Skeletal muscle tissue (tissue), 4 donors: ENCODE measurements around the gene TC2N. TPM values are rescaled to one million over a fixed set of nuclear protein-coding genes. Genes with fewer than 3 reads are reported as not detected.
"Not testable (repeated sequence)": the region's sequence is repeated elsewhere in the genome, so short reads cannot be mapped to it uniquely, and the experiment has no call there.

Experiments
- H3K27ac ChIP-seq: one replicate; pipeline ENCODE4 v1.7.0; 2013; ENCODE audit warnings: mild to moderate bottlenecking, low read depth, low read length, inconsistent platforms
- H3K27me3 ChIP-seq, 3 donors: one replicate each; pipeline ENCODE4 v1.7.0; 2013; ENCODE audit warnings: low read length in 3 of 3; ENCODE audit not compliant: control insufficient read depth in 3 of 3, insufficient read depth in 3 of 3
- H3K36me3 ChIP-seq, 3 donors: one replicate each; pipeline ENCODE4 v1.7.0; 2013; ENCODE audit warnings: low read length in 3 of 3; ENCODE audit not compliant: control insufficient read depth in 3 of 3, insufficient read depth in 3 of 3
- H3K4me1 ChIP-seq, 3 donors: one replicate each; pipeline ENCODE4 v1.7.0; 2013; ENCODE audit warnings: low read length in 3 of 3, mild to moderate bottlenecking in 3 of 3; ENCODE audit not compliant: control insufficient read depth in 3 of 3, insufficient read depth in 3 of 3
- H3K4me3 ChIP-seq, 3 donors: one replicate each; pipeline ENCODE4 v1.7.0; 2013; ENCODE audit warnings: low read length in 3 of 3
- H3K9ac ChIP-seq, 3 donors: one replicate each; pipeline ENCODE4 v1.7.0; 2013; ENCODE audit warnings: low read length in 3 of 3, mild to moderate bottlenecking in 3 of 3, moderate library complexity in 2 of 3, low read depth in 1 of 3
- H3K9me3 ChIP-seq, 3 donors: one replicate each; pipeline ENCODE4 v1.7.0; 2013; ENCODE audit warnings: low read length in 3 of 3; ENCODE audit not compliant: control insufficient read depth in 3 of 3
- total RNA-seq: library from RNA; depleted of rRNA; stranded (reverse); fragments of >200 nt; gene quantifications from one replicate; pipeline ENCODE4 v1.2.3, GENCODE V29; 2014
- donor health status: Osteomylitis.

The TC2N gene
- total RNA-seq, 1 donor from 2014 or later: 5.7 TPM

DNA sequence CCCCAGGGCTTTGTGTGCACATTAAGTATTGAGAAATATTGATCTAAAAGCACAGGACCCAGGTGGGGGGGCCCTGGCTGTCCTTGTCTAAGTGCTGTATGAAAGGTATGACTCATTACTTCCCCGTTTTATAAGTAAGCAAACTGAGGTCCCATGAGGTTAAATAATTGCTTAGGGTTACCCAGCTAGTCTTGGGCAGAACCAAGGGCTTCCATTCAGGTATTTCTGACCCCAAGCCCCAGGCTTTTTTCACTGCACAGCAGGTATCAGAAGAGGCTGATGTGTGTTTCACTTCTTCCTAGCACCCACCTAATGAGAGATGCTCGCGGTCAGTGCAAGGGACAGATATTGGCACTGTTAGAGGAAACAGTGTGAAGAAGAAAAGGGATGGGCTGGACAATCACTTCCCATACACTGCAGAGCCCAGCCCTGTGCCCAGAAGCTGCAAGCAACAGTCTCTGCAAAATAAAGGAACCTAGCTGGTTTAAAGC is 4.7 kb upstream of the TC2N start:
- H3K27me3 ChIP-seq: no peaks in the 10 kb centered on the region
- peaks cover 0 to 5% (median 0%) of the 10 kb centered on the region in 3 donors for H3K36me3 ChIP-seq
- no peak overlapping the region for H3K4me3 ChIP-seq
- peaks cover 23 to 27% (median 23%) of the 10 kb centered on the region in 3 donors for H3K4me1 ChIP-seq
- peak overlapping the region; percentile 14 for H3K27ac ChIP-seq
- H3K9ac ChIP-seq: no peak overlapping the region
- no peaks in the 10 kb centered on the region for H3K9me3 ChIP-seq

DNA sequence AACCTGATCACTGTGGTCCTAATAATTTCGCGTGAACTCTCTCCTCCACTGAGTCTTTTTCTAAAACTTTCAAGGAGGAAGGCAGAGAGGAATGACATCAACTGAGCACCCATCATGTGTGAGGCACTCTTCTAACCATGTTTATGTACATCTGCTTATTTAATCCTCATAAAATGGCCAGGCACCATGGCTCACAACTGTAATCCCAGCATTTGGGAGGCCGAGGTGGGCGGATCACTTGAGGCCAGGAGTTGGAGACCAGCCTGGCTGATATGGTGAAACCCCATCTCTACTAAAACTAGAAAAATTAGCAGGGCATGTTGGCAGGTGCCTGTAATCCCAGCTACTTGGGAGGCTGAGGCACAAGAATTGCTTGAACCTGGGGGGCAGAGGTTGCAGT is 4.1 kb upstream of the TC2N start:
- not testable (repeated sequence) for H3K9me3 ChIP-seq, H3K27me3 ChIP-seq, H3K36me3 ChIP-seq, H3K9ac ChIP-seq, H3K4me3 ChIP-seq
- peaks cover 23 to 27% (median 23%) of the 10 kb centered on the region in 3 donors for H3K4me1 ChIP-seq
- peak overlapping the region; percentile 14 for H3K27ac ChIP-seq

GRCh38 chr14:91870890-91871289 is 3.6 kb upstream of the TC2N start:
- no peak overlapping the region for H3K27ac ChIP-seq

GRCh38 chr14:91870001-91870400 is 2.7 kb upstream of the TC2N start:
- no peak overlapping the region for H3K4me3 ChIP-seq
- H3K27ac ChIP-seq: no peak overlapping the region
- H3K9ac ChIP-seq: no peak overlapping the region
- H3K27me3 ChIP-seq: no peaks in the 10 kb centered on the region
- H3K36me3 ChIP-seq: peaks cover 0 to 5% (median 0%) of the 10 kb centered on the region in 3 donors
- H3K4me1 ChIP-seq: peaks cover 23 to 27% (median 23%) of the 10 kb centered on the region in 3 donors
- H3K9me3 ChIP-seq: no peaks in the 10 kb centered on the region

More at GRCh38 chr14:91870890-91871289, 3.6 kb upstream of the TC2N start:
- no peaks in the 10 kb centered on the region for H3K9me3 ChIP-seq
- peaks cover 0 to 5% (median 0%) of the 10 kb centered on the region in 3 donors for H3K36me3 ChIP-seq
- H3K4me3 ChIP-seq: no peak overlapping the region
- no peaks in the 10 kb centered on the region for H3K27me3 ChIP-seq
- peaks cover 23 to 27% (median 23%) of the 10 kb centered on the region in 3 donors for H3K4me1 ChIP-seq
- no peak overlapping the region for H3K9ac ChIP-seq

DNA sequence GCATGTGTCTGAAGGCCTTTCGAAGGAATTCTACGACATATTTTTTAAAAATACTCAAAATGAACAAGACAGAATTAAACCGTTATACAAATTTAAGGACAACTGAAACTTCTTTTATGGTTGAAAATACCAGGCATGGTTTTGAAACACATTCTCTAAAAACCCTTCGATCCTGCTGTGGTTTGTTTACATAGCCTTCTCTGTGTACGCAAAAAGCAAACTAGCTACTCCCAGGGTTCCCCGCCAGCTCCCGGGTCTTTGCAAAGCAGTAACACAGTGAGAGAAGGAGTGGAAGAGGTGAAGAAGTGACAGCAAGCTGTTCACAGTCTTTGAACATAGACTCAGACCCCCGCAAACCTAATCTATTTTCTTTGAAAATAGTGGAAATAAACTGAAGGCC is 2.2 kb upstream of the TC2N start:
- H3K9me3 ChIP-seq: no peaks in the 10 kb centered on the region
- H3K36me3 ChIP-seq: peaks cover 0 to 5% (median 0%) of the 10 kb centered on the region in 3 donors
- no peak overlapping the region for H3K9ac ChIP-seq
- H3K27ac ChIP-seq: no peak overlapping the region
- H3K4me3 ChIP-seq: no peak overlapping the region
- no peaks in the 10 kb centered on the region for H3K27me3 ChIP-seq
- H3K4me1 ChIP-seq: peaks cover 23 to 27% (median 23%) of the 10 kb centered on the region in 3 donors

DNA sequence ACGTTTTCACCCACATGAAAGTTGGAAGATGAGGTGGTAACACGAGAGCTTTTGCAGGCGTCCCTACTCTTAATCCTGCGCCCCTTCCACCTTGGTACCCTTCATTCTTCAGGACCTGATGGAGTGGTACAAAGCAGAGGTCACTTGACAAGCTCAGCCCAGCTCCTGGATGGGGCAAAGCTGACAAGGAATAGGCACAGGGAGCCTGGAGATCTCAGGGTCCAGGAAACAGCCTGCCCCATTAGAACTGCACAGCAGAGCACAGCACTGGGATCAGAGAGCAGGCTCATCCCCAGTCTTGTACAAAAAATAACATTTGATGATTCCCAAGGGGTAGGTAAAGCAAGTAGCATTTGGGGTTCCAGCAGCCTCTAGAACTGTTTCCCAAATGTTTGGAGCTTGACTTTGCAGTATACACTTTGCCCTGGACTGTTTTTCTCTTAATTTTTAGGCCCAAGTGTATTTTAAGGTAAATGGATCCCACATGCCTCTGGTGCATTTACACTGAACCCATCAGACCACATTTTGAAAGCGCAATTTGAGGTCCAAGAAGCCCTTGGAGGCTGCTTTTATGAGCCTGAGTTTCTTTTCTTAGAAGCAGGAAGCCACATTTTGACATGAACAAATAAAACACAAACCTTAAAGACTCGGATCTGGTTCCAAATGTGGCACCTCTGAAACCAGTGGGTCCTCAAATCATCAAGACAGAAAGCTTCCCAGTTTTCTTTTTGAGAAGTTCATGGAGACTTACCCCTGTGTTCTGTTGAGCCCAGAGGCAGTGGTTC is 633 bp downstream of the TC2N start:
- Histone ChIP-seq H3K9ac (no peak overlapping the region), H3K36me3 (peaks cover 0 to 5% (median 0%) of the 10 kb centered on the region in 3 donors), H3K4me3 (no peak overlapping the region), H3K27ac (no peak overlapping the region), H3K9me3 (no peaks in the 10 kb centered on the region), H3K4me1 (peaks cover under 1% of the 10 kb centered on the region in 3 donors), H3K27me3 (no peaks in the 10 kb centered on the region)

DNA sequence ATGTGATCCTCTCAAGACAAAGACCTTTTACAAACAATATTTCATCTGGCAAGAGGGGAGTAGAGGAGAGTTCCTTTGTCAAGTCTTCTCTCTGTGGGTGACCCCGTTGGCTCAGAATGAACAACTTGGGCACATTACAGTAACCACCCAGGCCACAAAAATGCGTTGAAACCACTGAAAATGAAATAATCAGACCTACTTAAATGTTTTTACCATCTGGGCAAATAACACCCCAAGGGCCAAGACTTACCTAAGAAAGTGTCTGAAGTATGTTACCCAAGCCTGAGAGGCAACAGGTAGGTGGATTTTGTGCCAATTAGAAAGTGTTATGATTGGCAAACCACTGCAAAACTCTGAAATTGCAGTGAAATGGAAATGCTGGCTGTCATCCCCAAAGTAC is 1.3 kb downstream of the TC2N start:
- Histone ChIP-seq H3K9me3 (no peaks in the 10 kb centered on the region), H3K36me3 (peaks cover 0 to 5% (median 0%) of the 10 kb centered on the region in 3 donors), H3K27ac (no peak overlapping the region), H3K4me1 (no peaks in the 10 kb centered on the region), H3K4me3 (no peak overlapping the region), H3K27me3 (no peaks in the 10 kb centered on the region), H3K9ac (no peak overlapping the region)

DNA sequence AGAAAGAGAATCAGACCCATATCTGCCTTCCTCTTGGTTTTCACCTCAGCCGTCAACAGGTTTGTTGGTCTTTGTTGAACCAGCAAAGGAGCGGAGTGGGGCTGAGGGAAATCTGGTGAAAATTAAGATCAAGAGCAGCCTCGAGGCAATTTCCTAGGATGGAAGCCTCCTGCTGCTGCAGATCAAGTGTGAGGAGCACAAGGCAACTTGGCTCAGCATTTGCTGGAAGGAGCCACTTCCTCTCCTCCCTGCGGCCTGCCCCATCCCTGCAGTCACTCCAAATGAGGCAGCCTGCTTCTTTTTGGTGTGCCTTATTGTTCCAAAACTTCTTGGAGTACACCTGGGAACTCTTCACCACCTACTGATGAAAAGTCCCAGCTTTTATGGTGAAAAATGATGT is 4.9 kb downstream of the TC2N start:
- Histone ChIP-seq H3K9me3 (no peaks in the 10 kb centered on the region), H3K4me1 (no peaks in the 10 kb centered on the region), H3K36me3 (no peaks in the 10 kb centered on the region), H3K27ac (no peak overlapping the region), H3K9ac (no peak overlapping the region), H3K27me3 (peaks cover 0 to 4% (median 2%) of the 10 kb centered on the region in 3 donors), H3K4me3 (no peak overlapping the region)

DNA sequence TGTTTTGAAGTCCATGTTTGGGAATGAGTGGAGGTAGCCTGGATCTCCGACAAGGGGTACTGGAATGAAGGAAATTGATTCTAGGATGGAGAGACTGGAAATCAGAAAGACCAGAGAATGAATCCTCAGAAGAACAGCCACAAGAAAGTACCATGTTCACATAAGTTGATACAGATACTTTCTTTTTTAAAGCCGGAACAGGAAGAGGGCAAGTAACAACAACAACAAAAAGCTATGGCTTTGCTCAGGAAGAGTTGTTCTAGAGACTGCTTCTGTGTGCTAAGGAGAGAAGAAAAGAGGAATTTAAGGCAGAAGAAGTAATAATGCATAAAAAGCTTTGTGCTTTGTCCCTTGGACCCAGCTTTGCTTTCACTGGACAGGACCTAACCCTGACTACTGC is 6.2 kb downstream of the TC2N start:
- Histone ChIP-seq H3K9ac (no peak overlapping the region), H3K4me3 (no peak overlapping the region), H3K4me1 (peaks cover 5 to 7% (median 5%) of the 10 kb centered on the region in 3 donors), H3K9me3 (no peaks in the 10 kb centered on the region), H3K36me3 (no peaks in the 10 kb centered on the region), H3K27me3 (peaks cover 0 to 4% (median 2%) of the 10 kb centered on the region in 3 donors), H3K27ac (no peak overlapping the region)

- no peak overlapping the region for H3K9ac ChIP-seq
- peaks cover 5 to 12% (median 7%) of the 10 kb centered on the region in 3 donors for H3K4me1 ChIP-seq
These were observed 7.1 kb downstream of the TC2N start for GRCh38 chr14:91860238-91860637.

More at GRCh38 chr14:91860238-91860637, 7.1 kb downstream of the TC2N start:
- Histone ChIP-seq H3K36me3 (no peaks in the 10 kb centered on the region), H3K9me3 (no peaks in the 10 kb centered on the region), H3K27me3 (peaks cover 0 to 4% (median 2%) of the 10 kb centered on the region in 3 donors), H3K4me3 (no peak overlapping the region), H3K27ac (no peak overlapping the region)
